K562 (cell line): Measurements from ENCODE around the gene COLEC12.

Experiments used
- CBX8 ChIP-seq: fragments of 200-600 bp; sonication (generic); IDR thresholded peaks from 2 replicates; pipeline ENCODE4 v1.6.1; 2012; ENCODE audit warnings: borderline replicate concordance, mixed run types, low read depth, mild to moderate bottlenecking, moderate library complexity, mixed read lengths, low read length, control low read depth, inconsistent platforms; ENCODE audit not compliant: poor library complexity, severe bottlenecking; ENCODE audit errors: extremely low read depth
- CTCF ChIP-seq, 3 experiments: IDR thresholded peaks in 2 of 3; conservative IDR thresholded peaks in 1 of 3; 2 replicates each; pipeline ENCODE4 v1.5.1; 2011 to 2012; ENCODE audit warnings: low read length in 3 of 3, mild to moderate bottlenecking in 3 of 3, control low read depth in 2 of 3, improper control_type of control experiment in 1 of 3, inconsistent platforms in 1 of 3, low read depth in 1 of 3, mixed read lengths in 1 of 3, moderate library complexity in 1 of 3; ENCODE audit not compliant: insufficient read depth in 2 of 3
- EZH2 ChIP-seq: IDR thresholded peaks from 2 replicates; pipeline ENCODE4 v1.6.1; 2012; ENCODE audit warnings: low read depth, mild to moderate bottlenecking, inconsistent platforms, low read length, borderline replicate concordance
- FOS ChIP-seq: IDR thresholded peaks from 3 replicates; pipeline ENCODE4 v1.6.1; 2011; ENCODE audit not compliant: insufficient read length; ENCODE audit errors: extremely low read depth
- NRF1 ChIP-seq, 2 experiments: fragments of 450-650 bp; IDR thresholded peaks in 1 of 2; conservative IDR thresholded peaks in 1 of 2; 2 replicates each; pipeline ENCODE4 v1.6.1; 2014; ENCODE audit warnings: mild to moderate bottlenecking in 2 of 2
- POLR2A ChIP-seq: fragments of 450-650 bp; conservative IDR thresholded peaks from 2 replicates; pipeline ENCODE4 v1.6.1; 2016
- SETDB1 ChIP-seq: IDR thresholded peaks from one replicate; pipeline ENCODE4 v1.6.1; 2012; ENCODE audit warnings: low read length, control low read depth, inconsistent platforms
- SLC30A9 ChIP-seq: fragments of 250-450 bp; sonication (Bioruptor Pico); IDR thresholded peaks from 2 replicates; pipeline ENCODE4 v1.8.0; 2022; ENCODE audit warnings: mild to moderate bottlenecking, moderate library complexity
- SMARCB1 ChIP-seq: IDR thresholded peaks from 2 replicates; pipeline ENCODE4 v1.6.1; 2011; ENCODE audit warnings: improper control_type of control experiment, low read depth; ENCODE audit not compliant: insufficient read length
- TBP ChIP-seq: optimal IDR thresholded peaks from 2 replicates; pipeline ENCODE3; 2011; ENCODE audit warnings: low read depth, low read length, improper control_type of control experiment
- TRIM25 ChIP-seq: fragments of 450-650 bp; IDR thresholded peaks from 2 replicates; pipeline ENCODE4 v1.7.0; 2016; ENCODE audit warnings: borderline replicate concordance
- ZNF24 ChIP-seq: fragments of 450-650 bp; IDR thresholded peaks from 2 replicates; pipeline ENCODE4 v1.6.1; 2016
- ZNF41 ChIP-seq: fragments of 250-450 bp; sonication (Bioruptor Pico); conservative IDR thresholded peaks from 2 replicates; pipeline ENCODE4 v1.4.0; 2020; ENCODE audit warnings: mild to moderate bottlenecking
- ZNF699 ChIP-seq: fragments of 250-450 bp; sonication (Bioruptor Pico); IDR thresholded peaks from 2 replicates; pipeline ENCODE4 v1.8.0; 2021; ENCODE audit warnings: mild to moderate bottlenecking, moderate library complexity; ENCODE audit not compliant: insufficient replicate concordance

- TF ChIP-seq SLC30A9 (CRISPR knock-in tag) = no peak
- TF ChIP-seq TBP = no peak
- TF ChIP-seq ZNF699 (CRISPR knock-in tag) = no peak
- no peak for TF ChIP-seq EZH2
- no peak for TF ChIP-seq SETDB1
- no peak for TF ChIP-seq TRIM25
- TF ChIP-seq SMARCB1 = no peak
- no peak for TF ChIP-seq CTCF (IDR thresholded peaks at IDR 0.05 in 2 of 3, conservative IDR thresholded peaks at IDR 0.05 in 1 of 3; ENCODE audit: insufficient read depth in 2 of 3, low read depth in 1 of 3, low read length in 3 of 3)
- no peak for TF ChIP-seq ZNF24
- no peak for TF ChIP-seq POLR2A
- TF ChIP-seq CBX8 = no peak
- TF ChIP-seq FOS = no peak
- TF ChIP-seq NRF1 (conservative IDR thresholded peaks at IDR 0.05 in 1 of 2, IDR thresholded peaks at IDR 0.05 in 1 of 2) = no peak
- no peak for TF ChIP-seq ZNF41 (CRISPR knock-in tag)
Observed at GRCh38 chr18:452816-453215, 47.7 kb downstream of the COLEC12 start.
